ENCODE data around the gene NCCRP1.

Gene NCCRP1

DNA sequence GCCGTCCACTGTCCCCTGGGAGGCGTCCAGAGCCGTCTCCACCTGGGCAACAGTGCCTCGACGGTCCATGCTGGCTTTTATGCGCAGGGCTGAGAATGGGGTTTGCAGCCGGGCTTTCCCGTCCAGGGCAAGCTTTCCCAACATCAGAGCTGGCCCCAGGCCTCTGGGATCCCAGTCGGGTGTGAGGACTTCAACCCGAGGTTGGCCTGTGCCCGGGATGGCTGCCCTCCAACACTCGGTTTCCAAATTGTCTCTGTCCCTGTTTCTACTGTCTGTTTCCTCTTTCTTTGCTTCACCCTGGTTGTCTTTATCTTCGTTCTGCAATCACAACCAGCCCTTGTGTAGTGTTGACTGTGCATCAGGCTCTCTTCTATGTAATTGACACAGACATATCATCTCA, 52.0 kb downstream of the NCCRP1 start, which contains the start of gene IFNL4:
IFNL4 (minus strand) TSS at position 51 of the 400 bp plus-strand sequence.
- DNase-seq: no peak

DNA sequence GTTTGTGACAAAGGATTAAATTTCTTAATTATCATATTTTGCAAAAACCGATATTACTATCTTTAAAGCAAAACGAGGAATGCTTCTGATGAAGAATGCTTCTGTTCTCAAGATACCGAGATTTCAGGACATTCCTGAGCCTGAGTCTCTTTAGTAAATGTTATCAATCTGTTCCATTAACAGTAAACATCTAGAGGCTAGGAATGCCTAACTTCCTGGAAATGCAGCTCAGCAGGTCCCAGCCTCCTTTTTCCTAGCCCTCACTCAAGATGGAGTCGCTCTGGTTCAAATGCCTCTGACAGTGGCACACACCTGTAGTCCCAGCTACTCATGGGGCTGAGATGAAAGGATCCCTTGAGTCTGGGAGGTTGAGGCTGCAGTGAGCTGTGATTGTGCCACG, 54.3 kb downstream of the NCCRP1 start:
- DNase-seq: no peak

Measured in COR-L47 (cell line).